PC-3 (cell line): ENCODE measurements around the gene DOC2A. TPM values are rescaled to one million over a fixed set of nuclear protein-coding genes. Genes with fewer than 3 reads are reported as not detected.

Experiments
- ATAC-seq: fragments of 200-7000 bp; cut with Tn5 transposase; 2 replicates; pipeline ENCODE4 v1.9.1; 2020; ENCODE audit warnings: mild to moderate bottlenecking, moderate library complexity
- BruUV-seq: library from RNA; stranded (reverse); fragments of 400-500 nt; replicated peaks from 2 replicates; lab custom pipeline; 2021; lab: Mats Ljungman, UMichigan
- CTCF ChIA-PET: fragments of 300-600 bp; sonication (Branson Sonifier 250); formaldehyde crosslinking; loops from one replicate; lab custom pipeline; 2022; ENCODE audit warnings: antibody characterized with exemption; lab: Charles Lee
- POLR2A ChIA-PET: fragments of 300-600 bp; sonication (Branson Sonifier 250); formaldehyde crosslinking; loops from one replicate; lab custom pipeline; 2022; ENCODE audit warnings: antibody characterized with exemption; ENCODE audit not compliant: unreplicated experiment; lab: Charles Lee
- DNase-seq: peaks from one replicate; pipeline ENCODE4 v3.0.0-alpha.2; 2015
- H2AFZ ChIP-seq: fragments of 300-600 bp; sonication (generic); 2 replicates; pipeline ENCODE4 v1.6.0; 2016; ENCODE audit warnings: antibody characterized with exemption, low read length
- H3F3A ChIP-seq: fragments of 300-600 bp; sonication (generic); one replicate; pipeline ENCODE4 v1.6.0; 2017; ENCODE audit warnings: antibody characterized with exemption, low read length, control low read depth, mild to moderate bottlenecking; ENCODE audit not compliant: unreplicated experiment
- H3K27ac ChIP-seq: fragments of 300-600 bp; sonication (generic); 2 replicates; pipeline ENCODE4 v1.5.1; 2016; ENCODE audit warnings: mild to moderate bottlenecking, low read length
- H3K27me3 ChIP-seq: fragments of 300-600 bp; sonication (generic); 2 replicates; pipeline ENCODE4 v1.6.1; 2016; ENCODE audit warnings: low read length, mixed read lengths
- H3K36me3 ChIP-seq: fragments of 300-600 bp; sonication (generic); 2 replicates; pipeline ENCODE4 v1.6.1; 2016; ENCODE audit warnings: low read depth, mixed run types, low read length, mixed read lengths
- H3K4me1 ChIP-seq: fragments of 300-600 bp; sonication (generic); 2 replicates; pipeline ENCODE4 v1.5.1; 2016; ENCODE audit warnings: low read length; ENCODE audit not compliant: insufficient read depth
- H3K4me2 ChIP-seq: fragments of 300-600 bp; sonication (generic); 2 replicates; pipeline ENCODE4 v1.6.0; 2016; ENCODE audit warnings: low read length
- H3K4me3 ChIP-seq: fragments of 300-600 bp; sonication (generic); 2 replicates; pipeline ENCODE4 v1.5.1; 2016; ENCODE audit warnings: mild to moderate bottlenecking, low read length, mixed read lengths
- H3K79me2 ChIP-seq: fragments of 300-600 bp; sonication (generic); 2 replicates; pipeline ENCODE4 v1.6.1; 2017; ENCODE audit warnings: low read length, mixed read lengths
- H3K9ac ChIP-seq: fragments of 300-600 bp; sonication (generic); 2 replicates; pipeline ENCODE4 v1.6.0; 2016; ENCODE audit warnings: mild to moderate bottlenecking, low read length
- H3K9me2 ChIP-seq: fragments of 300-600 bp; sonication (generic); replicated peaks from 2 replicates; pipeline ENCODE4 v1.6.1; 2016; ENCODE audit warnings: mixed run types, low read length, mixed read lengths
- H3K9me3 ChIP-seq: fragments of 300-600 bp; sonication (generic); 2 replicates; pipeline ENCODE4 v1.6.1; 2016; ENCODE audit warnings: low read length, mixed read lengths
- H4K20me1 ChIP-seq: fragments of 300-600 bp; sonication (generic); 2 replicates; pipeline ENCODE4 v1.6.1; 2016; ENCODE audit warnings: low read length, mixed read lengths
- CTCF ChIP-seq: fragments of 300-600 bp; sonication (generic); conservative IDR thresholded peaks from 2 replicates; pipeline ENCODE4 v1.5.1; 2017; ENCODE audit warnings: antibody characterized with exemption, low read depth, mild to moderate bottlenecking, low read length
- EZH2 ChIP-seq: fragments of 300-600 bp; sonication (generic); IDR thresholded peaks from one replicate; pipeline ENCODE4 v1.6.1; 2017; ENCODE audit warnings: antibody characterized with exemption, mild to moderate bottlenecking, low read length; ENCODE audit not compliant: unreplicated experiment
- EZH2phosphoT487 ChIP-seq: fragments of 300-600 bp; sonication (generic); IDR thresholded peaks from 2 replicates; pipeline ENCODE4 v1.6.1; 2018; ENCODE audit warnings: mild to moderate bottlenecking, antibody characterized with exemption, low read length, borderline replicate concordance
- intact Hi-C: fragments of 100-400 bp; cut with micrococcal nuclease; formaldehyde crosslinking; loops from 2 replicates; pipeline ENCODE4 v1.9.0; 2023
- total RNA-seq: library from RNA; depleted of rRNA; stranded (reverse); fragments of >200 nt; gene quantifications from 2 replicates; pipeline ENCODE4 v1.2.3, GENCODE V29; 2014

DOC2A gene
- total RNA-seq, 1 experiment from 2014 or later, result 4.6 TPM

GRCh38 chr16:30052671-30053372, 42.0 kb upstream of the DOC2A start:
- intact Hi-C loops, result no loop called here
- Histone ChIP-seq H3K79me2 (no peaks in the 10 kb centered on the region), H3K4me3 (peak overlapping the region; percentile 83), H3K9me2 (no peaks in the 10 kb centered on the region), H3K4me1 (peaks cover 15% of the 10 kb centered on the region), H3K27me3 (no peaks in the 10 kb centered on the region), H3K4me2 (peak overlapping the region; percentile 93), H3F3A (no peaks in the 10 kb centered on the region), H3K9ac (peak overlapping the region; percentile 71), H3K36me3 (no peaks in the 10 kb centered on the region), H3K27ac (peak overlapping the region; percentile 53), H2AFZ (peak overlapping the region; percentile 82), H3K9me3 (no peaks in the 10 kb centered on the region), H4K20me1 (no peaks in the 10 kb centered on the region)
- ATAC-seq, result peak; percentile 76
- CTCF ChIA-PET, result no interaction called here
- BruUV-seq, result no TSS peak
- TF ChIP-seq CTCF (no peak), EZH2 (no peak), EZH2phosphoT487 (no peak)
- DNase-seq, result peak; percentile 83
- POLR2A ChIA-PET, result interaction anchor here (0.5 kb wide), 1 partner anchor 9 kb away, joined by 5 read pairs; no protein-coding TSS in a partner anchor

- Histone ChIP-seq H3F3A (no peaks in the 10 kb centered on the region), H3K27me3 (no peaks in the 10 kb centered on the region), H3K79me2 (no peaks in the 10 kb centered on the region), H3K4me1 (peaks cover 15% of the 10 kb centered on the region), H3K9me3 (no peaks in the 10 kb centered on the region), H3K4me3 (no peak overlapping the region), H3K9ac (no peak overlapping the region), H3K4me2 (no peak overlapping the region), H4K20me1 (no peaks in the 10 kb centered on the region), H2AFZ (no peak overlapping the region), H3K27ac (no peak overlapping the region), H3K36me3 (no peaks in the 10 kb centered on the region), H3K9me2 (no peaks in the 10 kb centered on the region)
- ChIA-PET CTCF (no interaction called here), POLR2A (no interaction called here)
- TF ChIP-seq EZH2phosphoT487, result no peak
- no peak for TF ChIP-seq CTCF
- 0 out of 2 replicates have a peak, but pooled peaks have one; percentile 25 for ATAC-seq
- peak; percentile 37 for DNase-seq
- BruUV-seq, result no TSS peak
- intact Hi-C loops, result no loop called here
These were observed 40.7 kb upstream of the DOC2A start for GRCh38 chr16:30051518-30051917.

- H3K36me3 ChIP-seq, result no peaks in the 10 kb centered on the region
- ChIA-PET CTCF (no interaction called here), POLR2A (no interaction called here)
- no peaks in the 10 kb centered on the region for H3K27me3 ChIP-seq
- H3K4me1 ChIP-seq, result peaks cover 6% of the 10 kb centered on the region
- no peak overlapping the region for H3K27ac ChIP-seq
- no peak overlapping the region for H3K9ac ChIP-seq
- H3K4me2 ChIP-seq, result no peak overlapping the region
- intact Hi-C loops, result no loop called here
- no peaks in the 10 kb centered on the region for H3K9me2 ChIP-seq
- no peaks in the 10 kb centered on the region for H4K20me1 ChIP-seq
- ATAC-seq, result no peak
- no peak overlapping the region for H2AFZ ChIP-seq
- no peak overlapping the region for H3K4me3 ChIP-seq
- TF ChIP-seq CTCF (no peak), EZH2phosphoT487 (no peak), EZH2 (no peak)
- no TSS peak for BruUV-seq
- H3K9me3 ChIP-seq, result no peaks in the 10 kb centered on the region
- no peaks in the 10 kb centered on the region for H3K79me2 ChIP-seq
- DNase-seq, result no peak
- no peaks in the 10 kb centered on the region for H3F3A ChIP-seq
These were observed 39.0 kb upstream of the DOC2A start for GRCh38 chr16:30049871-30050270.
